ENCODE data around the gene SDK2. TPM values are rescaled to one million over a fixed set of nuclear protein-coding genes. Genes with fewer than 3 reads are reported as not detected.

SDK2 gene
- total RNA-seq, 1 donor: 17.2 TPM

GRCh38 chr17:73354423-73355284 lies 289.6 kb downstream of the SDK2 start:
- DNase-seq (ENCODE audit: low read depth in 2 of 3, low spot score in 2 of 3): no peak

- no peak for DNase-seq (ENCODE audit: low read depth in 2 of 3, low spot score in 2 of 3)
Observed at GRCh38 chr17:73352261-73352660, 292.0 kb downstream of the SDK2 start.

GRCh38 chr17:73351764-73352163 lies 292.5 kb downstream of the SDK2 start:
- DNase-seq (ENCODE audit: low read depth in 2 of 3, low spot score in 2 of 3): no peak

GRCh38 chr17:73350864-73351263 lies 293.4 kb downstream of the SDK2 start:
- DNase-seq (ENCODE audit: low read depth in 2 of 3, low spot score in 2 of 3): no peak

GRCh38 chr17:73349647-73350046 lies 294.6 kb downstream of the SDK2 start:
- no peak for DNase-seq (ENCODE audit: low read depth in 2 of 3, low spot score in 2 of 3)

- DNase-seq (ENCODE audit: low read depth in 2 of 3, low spot score in 2 of 3): no peak
Observed at GRCh38 chr17:73349138-73349537, 295.1 kb downstream of the SDK2 start.

GRCh38 chr17:73348829-73349095 lies 295.5 kb downstream of the SDK2 start:
- DNase-seq (ENCODE audit: low read depth in 2 of 3, low spot score in 2 of 3): no peak

GRCh38 chr17:73348018-73348828 lies 296.0 kb downstream of the SDK2 start:
- DNase-seq (ENCODE audit: low read depth in 2 of 3, low spot score in 2 of 3): no peak

GRCh38 chr17:73347351-73347750 lies 296.9 kb downstream of the SDK2 start:
- DNase-seq (ENCODE audit: low read depth in 2 of 3, low spot score in 2 of 3): no peak

- DNase-seq (ENCODE audit: low read depth in 2 of 3, low spot score in 2 of 3): no peak
Observed at GRCh38 chr17:73346501-73347162, 297.6 kb downstream of the SDK2 start.

- DNase-seq (ENCODE audit: low read depth in 2 of 3, low spot score in 2 of 3): no peak
Observed at GRCh38 chr17:73343739-73344454, 300.3 kb downstream of the SDK2 start.

- no peak for DNase-seq (ENCODE audit: low read depth in 2 of 3, low spot score in 2 of 3)
Observed at GRCh38 chr17:73343168-73343634, 301.0 kb downstream of the SDK2 start.

- DNase-seq (ENCODE audit: low read depth in 2 of 3, low spot score in 2 of 3): no peak
Observed at GRCh38 chr17:73342541-73343167, 301.6 kb downstream of the SDK2 start.

GRCh38 chr17:73342050-73342522 lies 302.2 kb downstream of the SDK2 start:
- peak in 2 of 3 donors; percentile 6 to 14 for DNase-seq (ENCODE audit: low read depth in 2 of 3, low spot score in 2 of 3)

GRCh38 chr17:73341350-73342049 lies 302.7 kb downstream of the SDK2 start:
- DNase-seq (ENCODE audit: low read depth in 2 of 3, low spot score in 2 of 3): no peak

GRCh38 chr17:73340093-73340596 lies 304.1 kb downstream of the SDK2 start:
- no peak for DNase-seq (ENCODE audit: low read depth in 2 of 3, low spot score in 2 of 3)

- DNase-seq (ENCODE audit: low read depth in 2 of 3, low spot score in 2 of 3): no peak
Observed at GRCh38 chr17:73338566-73339197, 305.6 kb downstream of the SDK2 start.

GRCh38 chr17:73338050-73338521 lies 306.2 kb downstream of the SDK2 start:
- no peak for DNase-seq (ENCODE audit: low read depth in 2 of 3, low spot score in 2 of 3)

- no peak for DNase-seq (ENCODE audit: low read depth in 2 of 3, low spot score in 2 of 3)
Observed at GRCh38 chr17:73337330-73337710, 306.9 kb downstream of the SDK2 start.
